ENCODE measurements around the gene SHISA2. TPM values are rescaled to one million over a fixed set of nuclear protein-coding genes. Genes with fewer than 3 reads are reported as not detected.
A peak's percentile ranks its signal among the peaks of the same experiment; 100 is the strongest.
"Not testable (repeated sequence)": the region's sequence is repeated elsewhere in the genome, so short reads cannot be mapped to it uniquely, and the experiment has no call there.

SHISA2 gene
- total RNA-seq, 2 experiments from 2014 or later: 0.45 to 0.50 TPM

GRCh38 chr13:26066492-26066891, 14.7 kb upstream of the SHISA2 start:
- H3K36me3 Mint-ChIP-seq (ENCODE audit: low read depth); H3K4me1 Mint-ChIP-seq (ENCODE audit: low read depth); H3K27me3 Mint-ChIP-seq (ENCODE audit: low read depth); ATAC-seq; H3K27ac Mint-ChIP-seq; H3K9me3 Mint-ChIP-seq (ENCODE audit: insufficient read depth); H3K4me3 Mint-ChIP-seq; DNase-seq: not testable (repeated sequence)
- ChIA-PET CTCF (interaction anchor here (1.6 to 3.7 kb wide), 3 partner anchors 237 to 492 kb away, joined by 5 to 15 read pairs (median 6); no protein-coding TSS in a partner anchor), POLR2A (interaction anchor here (0.6 kb wide), 1 partner anchor 58 kb away, joined by 4 read pairs; no protein-coding TSS in a partner anchor)

- peaks cover 15% of the 10 kb centered on the region for H3K4me1 Mint-ChIP-seq (ENCODE audit: low read depth)
- ChIA-PET POLR2A (no interaction called here), CTCF (interaction anchor here (1.1 to 2.4 kb wide), 3 partner anchors 8 to 234 kb away, joined by 3 to 23 read pairs (median 4); no protein-coding TSS in a partner anchor)
- H3K4me3 Mint-ChIP-seq: no peak overlapping the region
- H3K9me3 Mint-ChIP-seq (ENCODE audit: insufficient read depth): no peaks in the 10 kb centered on the region
- H3K27me3 Mint-ChIP-seq (ENCODE audit: low read depth): peaks cover 11% of the 10 kb centered on the region
- ATAC-seq: peak; percentile 57
- H3K27ac Mint-ChIP-seq: no peak overlapping the region
- no peaks in the 10 kb centered on the region for H3K36me3 Mint-ChIP-seq (ENCODE audit: low read depth)
- peak; percentile 59 for DNase-seq
Measured at GRCh38 chr13:26062853-26063444, 11.1 kb upstream of the SHISA2 start.

GRCh38 chr13:26061947-26062346, 10.1 kb upstream of the SHISA2 start:
- Mint-ChIP-seq H3K36me3 (ENCODE audit: low read depth) (no peaks in the 10 kb centered on the region), H3K4me1 (ENCODE audit: low read depth) (peaks cover 15% of the 10 kb centered on the region), H3K9me3 (ENCODE audit: insufficient read depth) (no peaks in the 10 kb centered on the region), H3K27me3 (ENCODE audit: low read depth) (peaks cover 16% of the 10 kb centered on the region), H3K27ac (no peak overlapping the region), H3K4me3 (no peak overlapping the region)
- no peak for ATAC-seq
- POLR2A ChIA-PET: no interaction called here
- no peak for DNase-seq
- CTCF ChIA-PET: interaction anchor here (0.7 to 2.4 kb wide), 5 partner anchors 8 to 488 kb away, joined by 3 to 23 read pairs (median 3); no protein-coding TSS in a partner anchor

GRCh38 chr13:26061256-26061655, 9.4 kb upstream of the SHISA2 start:
- ChIA-PET POLR2A (no interaction called here), CTCF (interaction anchor here (1.4 to 2.4 kb wide), 2 partner anchors 7 to 232 kb away, joined by 4 to 23 read pairs; no protein-coding TSS in a partner anchor)
- peaks cover 20% of the 10 kb centered on the region for H3K27me3 Mint-ChIP-seq (ENCODE audit: low read depth)
- no peak overlapping the region for H3K4me3 Mint-ChIP-seq
- ATAC-seq (no peak), DNase-seq (no peak)
- H3K4me1 Mint-ChIP-seq (ENCODE audit: low read depth): peaks cover 16% of the 10 kb centered on the region
- H3K27ac Mint-ChIP-seq: no peak overlapping the region
- no peaks in the 10 kb centered on the region for H3K36me3 Mint-ChIP-seq (ENCODE audit: low read depth)
- no peaks in the 10 kb centered on the region for H3K9me3 Mint-ChIP-seq (ENCODE audit: insufficient read depth)

GRCh38 chr13:26060357-26060756, 8.5 kb upstream of the SHISA2 start:
- Mint-ChIP-seq H3K36me3 (ENCODE audit: low read depth) (no peaks in the 10 kb centered on the region), H3K9me3 (ENCODE audit: insufficient read depth) (no peaks in the 10 kb centered on the region), H3K27me3 (ENCODE audit: low read depth) (peaks cover 23% of the 10 kb centered on the region), H3K4me3 (no peak overlapping the region), H3K27ac (no peak overlapping the region), H3K4me1 (ENCODE audit: low read depth) (peaks cover 19% of the 10 kb centered on the region)
- DNase-seq (no peak), ATAC-seq (no peak)
- ChIA-PET CTCF (interaction anchor here (1.4 kb wide), 1 partner anchor 486 kb away, joined by 4 read pairs; no protein-coding TSS in a partner anchor), POLR2A (no interaction called here)

GRCh38 chr13:26058704-26059103, 6.9 kb upstream of the SHISA2 start:
- Mint-ChIP-seq H3K27ac (no peak overlapping the region), H3K4me1 (ENCODE audit: low read depth) (peaks cover 20% of the 10 kb centered on the region), H3K27me3 (ENCODE audit: low read depth) (peaks cover 28% of the 10 kb centered on the region), H3K36me3 (ENCODE audit: low read depth) (no peaks in the 10 kb centered on the region), H3K4me3 (no peak overlapping the region), H3K9me3 (ENCODE audit: insufficient read depth) (no peaks in the 10 kb centered on the region)
- DNase-seq (no peak), ATAC-seq (no peak)
- POLR2A ChIA-PET: no interaction called here
- CTCF ChIA-PET: interaction anchor here (0.9 kb wide), 1 partner anchor 229 kb away, joined by 3 read pairs; no protein-coding TSS in a partner anchor

GRCh38 chr13:26054896-26055295, 3.1 kb upstream of the SHISA2 start:
- no peak overlapping the region for H3K27ac Mint-ChIP-seq
- no peaks in the 10 kb centered on the region for H3K9me3 Mint-ChIP-seq (ENCODE audit: insufficient read depth)
- ChIA-PET CTCF (no interaction called here), POLR2A (no interaction called here)
- H3K27me3 Mint-ChIP-seq (ENCODE audit: low read depth): peaks cover 39% of the 10 kb centered on the region
- no peaks in the 10 kb centered on the region for H3K36me3 Mint-ChIP-seq (ENCODE audit: low read depth)
- peaks cover 30% of the 10 kb centered on the region for H3K4me1 Mint-ChIP-seq (ENCODE audit: low read depth)
- ATAC-seq (no peak), DNase-seq (no peak)
- H3K4me3 Mint-ChIP-seq: no peak overlapping the region

GRCh38 chr13:26053418-26053980, 1.7 kb upstream of the SHISA2 start:
- Mint-ChIP-seq H3K27ac (peak overlapping the region; percentile 55), H3K4me1 (ENCODE audit: low read depth) (peaks cover 33% of the 10 kb centered on the region), H3K9me3 (ENCODE audit: insufficient read depth) (no peaks in the 10 kb centered on the region), H3K36me3 (ENCODE audit: low read depth) (no peaks in the 10 kb centered on the region), H3K27me3 (ENCODE audit: low read depth) (peaks cover 43% of the 10 kb centered on the region), H3K4me3 (peak overlapping the region; percentile 0)
- POLR2A ChIA-PET: no interaction called here
- DNase-seq (no peak), ATAC-seq (peak; percentile 43)
- CTCF ChIA-PET: interaction anchor here (1.0 to 1.5 kb wide), 5 partner anchors 9 to 224 kb away, joined by 3 to 4 read pairs (median 3); no protein-coding TSS in a partner anchor

- Mint-ChIP-seq H3K4me1 (ENCODE audit: low read depth) (peaks cover 32% of the 10 kb centered on the region), H3K27ac (no peak overlapping the region), H3K36me3 (ENCODE audit: low read depth) (no peaks in the 10 kb centered on the region), H3K27me3 (ENCODE audit: low read depth) (peaks cover 46% of the 10 kb centered on the region), H3K4me3 (peak overlapping the region; percentile 54), H3K9me3 (ENCODE audit: insufficient read depth) (no peaks in the 10 kb centered on the region)
- ChIA-PET CTCF (interaction anchor here (1.5 kb wide), 1 partner anchor 177 kb away, joined by 3 read pairs; no protein-coding TSS in a partner anchor), POLR2A (no interaction called here)
- no peak for DNase-seq
- no peak for ATAC-seq
Measured at GRCh38 chr13:26052337-26052736, 521 bp upstream of the SHISA2 start.

- DNase-seq (no peak), ATAC-seq (peak; percentile 27)
- H3K4me3 Mint-ChIP-seq: peak overlapping the region; percentile 42
- H3K27ac Mint-ChIP-seq: no peak overlapping the region
- peaks cover 30% of the 10 kb centered on the region for H3K4me1 Mint-ChIP-seq (ENCODE audit: low read depth)
- ChIA-PET CTCF (no interaction called here), POLR2A (no interaction called here)
- peaks cover 38% of the 10 kb centered on the region for H3K27me3 Mint-ChIP-seq (ENCODE audit: low read depth)
- H3K36me3 Mint-ChIP-seq (ENCODE audit: low read depth): no peaks in the 10 kb centered on the region
- no peaks in the 10 kb centered on the region for H3K9me3 Mint-ChIP-seq (ENCODE audit: insufficient read depth)
Measured at GRCh38 chr13:26051231-26051656, 572 bp downstream of the SHISA2 start.

GRCh38 chr13:26050568-26051230, 1.1 kb downstream of the SHISA2 start:
- ChIA-PET CTCF (no interaction called here), POLR2A (interaction anchor here (0.6 kb wide), 1 partner anchor 298 kb away, joined by 3 read pairs; no protein-coding TSS in a partner anchor)
- Mint-ChIP-seq H3K27me3 (ENCODE audit: low read depth) (peaks cover 35% of the 10 kb centered on the region), H3K4me3 (peak overlapping the region; percentile 42), H3K27ac (no peak overlapping the region), H3K4me1 (ENCODE audit: low read depth) (peaks cover 28% of the 10 kb centered on the region), H3K36me3 (ENCODE audit: low read depth) (no peaks in the 10 kb centered on the region), H3K9me3 (ENCODE audit: insufficient read depth) (no peaks in the 10 kb centered on the region)
- ATAC-seq (peak; percentile 16), DNase-seq (no peak)

GRCh38 chr13:26048741-26049140, 3.1 kb downstream of the SHISA2 start:
- DNase-seq (no peak), ATAC-seq (no peak)
- H3K27ac Mint-ChIP-seq: no peak overlapping the region
- H3K27me3 Mint-ChIP-seq (ENCODE audit: low read depth): peaks cover 31% of the 10 kb centered on the region
- peaks cover 39% of the 10 kb centered on the region for H3K4me1 Mint-ChIP-seq (ENCODE audit: low read depth)
- no peaks in the 10 kb centered on the region for H3K36me3 Mint-ChIP-seq (ENCODE audit: low read depth)
- ChIA-PET CTCF (no interaction called here), POLR2A (no interaction called here)
- no peaks in the 10 kb centered on the region for H3K9me3 Mint-ChIP-seq (ENCODE audit: insufficient read depth)
- no peak overlapping the region for H3K4me3 Mint-ChIP-seq

Data from activated CD8-positive, alpha-beta T cell treated with anti-CD3 and anti-CD28 coated beads, Interleukin-2, amount 10 ng/mL, durations not matched to agents 7 days and 5 days (primary cell).